HG02610 (cell line): Measurements from ENCODE around the gene ADCY7.
"Not testable (repeated sequence)": the region's sequence is repeated elsewhere in the genome, so short reads cannot be mapped to it uniquely, and the experiment has no call there.

Experiments
- ATAC-seq: cut with Tn5 transposase; IDR thresholded peaks from one replicate; pipeline ENCODE4 v1.9.1; 2021; ENCODE audit warnings: mild to moderate bottlenecking, moderate library complexity; ENCODE audit not compliant: unreplicated experiment

ADCY7 gene

GRCh38 chr16:50266337-50267091 lies at the start of gene ADCY7:
ADCY7 (plus strand) TSS chr16:50266551; CDS start chr16:50288180, 21,629 bp downstream.
- peak; percentile 69 for ATAC-seq

- ATAC-seq, result no peak
Measured at GRCh38 chr16:50219402-50219975, 46.9 kb upstream of the ADCY7 start.

- ATAC-seq, result no peak
Measured at GRCh38 chr16:50224286-50224685, 42.1 kb upstream of the ADCY7 start.

- no peak for ATAC-seq
Measured at GRCh38 chr16:50227120-50227519, 39.2 kb upstream of the ADCY7 start.

- ATAC-seq, result no peak
Measured at GRCh38 chr16:50227665-50228064, 38.7 kb upstream of the ADCY7 start.

GRCh38 chr16:50228364-50228868 lies 37.9 kb upstream of the ADCY7 start:
- ATAC-seq, result no peak

GRCh38 chr16:50229149-50229726 lies 37.1 kb upstream of the ADCY7 start:
- no peak for ATAC-seq

GRCh38 chr16:50234771-50235556 lies 31.4 kb upstream of the ADCY7 start:
- no peak for ATAC-seq

GRCh38 chr16:50235581-50235980 lies 30.8 kb upstream of the ADCY7 start:
- ATAC-seq, result no peak

- ATAC-seq, result no peak
Measured at GRCh38 chr16:50238314-50238713, 28.0 kb upstream of the ADCY7 start.

- ATAC-seq, result no peak
Measured at GRCh38 chr16:50238868-50239301, 27.5 kb upstream of the ADCY7 start.

- ATAC-seq, result not testable (repeated sequence)
Measured at GRCh38 chr16:50243024-50243423, 23.3 kb upstream of the ADCY7 start.

- no peak for ATAC-seq
Measured at GRCh38 chr16:50244140-50244503, 22.2 kb upstream of the ADCY7 start.

GRCh38 chr16:50244504-50245416 lies 21.6 kb upstream of the ADCY7 start:
- ATAC-seq, result no peak

- ATAC-seq, result peak; percentile 76
Measured at GRCh38 chr16:50245417-50246298, 20.7 kb upstream of the ADCY7 start.

- peak; percentile 11 for ATAC-seq
Measured at GRCh38 chr16:50246299-50247122, 19.8 kb upstream of the ADCY7 start.

- no peak for ATAC-seq
Measured at GRCh38 chr16:50247123-50247905, 19.0 kb upstream of the ADCY7 start.
